B cell (primary cell): ENCODE results near the gene TANGO6. TPM values are rescaled to one million over a fixed set of nuclear protein-coding genes. Genes with fewer than 3 reads are reported as not detected.

Source experiments
- ATAC-seq: fragments of 200-7000 bp; cut with Tn5 transposase; one replicate; pipeline ENCODE4 v1.10.0; 2021; ENCODE audit warnings: low read depth, mild to moderate bottlenecking, moderate number of reproducible peaks, moderate library complexity
- CTCF ChIA-PET: fragments of 350-600 bp; sonication (Branson Sonifier 250); formaldehyde crosslinking; loops from one replicate; lab custom pipeline; 2021; ENCODE audit warnings: antibody characterized with exemption, inconsistent platforms; lab: Charles Lee
- POLR2A ChIA-PET: fragments of 350-600 bp; sonication (Branson Sonifier 250); formaldehyde crosslinking; loops from one replicate; lab custom pipeline; 2021; ENCODE audit warnings: antibody characterized with exemption; lab: Charles Lee
- DNase-seq: peaks from one replicate; pipeline ENCODE4 v3.0.0; 2013
- H2AFZ ChIP-seq: 2 replicates; pipeline ENCODE4 v1.6.1; 2012; ENCODE audit warnings: mild to moderate bottlenecking, low read depth, low read length; ENCODE audit not compliant: insufficient read depth, poor library complexity, severe bottlenecking
- H3K27ac ChIP-seq, 2 donors: 1 replicate in 1 of 2; 2 replicates in 1 of 2; pipeline ENCODE4 v1.5.1; 2012 to 2013; ENCODE audit warnings: low read length in 2 of 2, mild to moderate bottlenecking in 2 of 2, moderate library complexity in 1 of 2
- H3K27me3 ChIP-seq, 4 experiments: fragments of 200-600 bp in 1 of 4; sonication (generic) in 1 of 4; replicated peaks in 1 of 4; 1 replicate in 2 of 4; 2 replicates in 2 of 4; pipeline versions ENCODE4 v1.6.1 to v1.7.0; 2013 to 2016; ENCODE audit warnings: low read length in 3 of 4, mild to moderate bottlenecking in 2 of 4, mixed read lengths in 1 of 4, moderate library complexity in 1 of 4; ENCODE audit not compliant: insufficient read depth in 4 of 4, control insufficient read depth in 3 of 4; ENCODE audit errors: control extremely low read depth in 1 of 4
- H3K36me3 ChIP-seq, 2 experiments: replicated peaks in 1 of 2; 1 replicate in 1 of 2; 2 replicates in 1 of 2; pipeline versions ENCODE4 v1.6.1 to v1.7.1; 2013; ENCODE audit warnings: low read length in 1 of 2; ENCODE audit not compliant: insufficient read depth in 2 of 2, control insufficient read depth in 1 of 2; ENCODE audit errors: control extremely low read depth in 1 of 2, extremely low read depth in 1 of 2
- H3K4me1 ChIP-seq, 2 donors: fragments of 200-600 bp in 1 of 2; sonication (generic) in 1 of 2; 1 replicate in 1 of 2; 2 replicates in 1 of 2; pipeline versions ENCODE4 v1.5.1 to v1.6.1; 2013 to 2017; ENCODE audit warnings: low read length in 2 of 2; ENCODE audit not compliant: control insufficient read depth in 2 of 2, insufficient read depth in 2 of 2
- H3K4me2 ChIP-seq: replicated peaks from 2 replicates; pipeline ENCODE3; 2012; ENCODE audit warnings: mild to moderate bottlenecking, low read depth, low read length; ENCODE audit not compliant: poor library complexity, severe bottlenecking
- H3K4me3 ChIP-seq, 5 experiments: fragments of 200-600 bp in 1 of 5; sonication (generic) in 1 of 5; 1 replicate in 3 of 5; 2 replicates in 2 of 5; pipeline versions ENCODE4 v1.5.1 to v1.7.0; 2011 to 2016; ENCODE audit warnings: low read length in 4 of 5, mild to moderate bottlenecking in 4 of 5, low read depth in 2 of 5, control low read depth in 1 of 5, moderate library complexity in 1 of 5; ENCODE audit not compliant: insufficient read depth in 1 of 5; ENCODE audit errors: control extremely low read depth in 1 of 5, extremely low read depth in 1 of 5
- H3K79me2 ChIP-seq: fragments of 200-600 bp; sonication (generic); one replicate; pipeline ENCODE4 v1.6.0; 2016; ENCODE audit warnings: low read length; ENCODE audit not compliant: control insufficient read depth, insufficient read depth
- H3K9ac ChIP-seq: fragments of 200-600 bp; sonication (generic); 2 replicates; pipeline ENCODE4 v1.6.1; 2017; ENCODE audit warnings: mild to moderate bottlenecking, low read length, moderate library complexity
- H3K9me3 ChIP-seq, 3 donors: one replicate each; pipeline versions ENCODE4 v1.6.1 to v1.7.1; 2013; ENCODE audit warnings: low read length in 2 of 3; ENCODE audit not compliant: control insufficient read depth in 2 of 3, insufficient read depth in 1 of 3; ENCODE audit errors: control extremely low read depth in 1 of 3
- H4K20me1 ChIP-seq: 2 replicates; pipeline ENCODE4 v1.6.0; 2012; ENCODE audit warnings: mild to moderate bottlenecking, low read length; ENCODE audit not compliant: insufficient read depth, control insufficient read depth, poor library complexity, severe bottlenecking
- H3K27ac Mint-ChIP-seq: one replicate; pipeline ENCODE4 v1.8.0; 2021; ENCODE audit warnings: mixed read lengths
- H3K27me3 Mint-ChIP-seq: one replicate; pipeline ENCODE4 v1.8.0; 2021; ENCODE audit warnings: mixed read lengths
- H3K4me1 Mint-ChIP-seq: one replicate; pipeline ENCODE4 v1.8.0; 2021; ENCODE audit warnings: mixed read lengths
- H3K4me3 Mint-ChIP-seq: one replicate; pipeline ENCODE4 v1.8.0; 2021; ENCODE audit warnings: mixed read lengths
- H3K9me3 Mint-ChIP-seq: one replicate; pipeline ENCODE4 v1.8.0; 2022; ENCODE audit warnings: mixed read lengths; ENCODE audit not compliant: insufficient read depth
- EZH2 ChIP-seq: IDR thresholded peaks from 2 replicates; pipeline ENCODE4 v1.6.1; 2012; ENCODE audit warnings: borderline replicate concordance, low read depth, mild to moderate bottlenecking, moderate library complexity, low read length; ENCODE audit not compliant: insufficient read depth, poor library complexity, severe bottlenecking
- WGBS: methylation state at CpG from one replicate; pipeline ENCODE4 v1.1.5; 2013; ENCODE audit warnings: missing lambda C conversion rate; ENCODE audit not compliant: insufficient coverage; 5-methylcytosine and 5-hydroxymethylcytosine counted together
- intact Hi-C: fragments of 100-400 bp; cut with micrococcal nuclease; formaldehyde crosslinking; loops from one replicate; pipeline ENCODE4 v1.10.0; 2022
- polyA plus RNA-seq: library from polyadenylated mRNA; depleted of rRNA; stranded (reverse); fragments of >200 nt; gene quantifications from 2 replicates; pipeline ENCODE4 v1.2.3, GENCODE V29; 2012
- total RNA-seq, 2 donors: library from RNA; stranded (reverse); fragments of 120-200 nt in 1 of 2; gene quantifications; 1 replicate in 1 of 2; 2 replicates in 1 of 2; pipeline versions ENCODE4 v1.2.3 to v1.2.4, GENCODE V29; 2013 to 2022
- TF ChIP-seq, protein P1 (sequence below): fragments of 200-600 bp; IDR thresholded peaks from one replicate; pipeline ENCODE4 v1.8.0; 2022; ENCODE audit warnings: antibody characterized with exemption, mild to moderate bottlenecking

The TANGO6 gene
- total and polyA plus RNA-seq, 2 donors (not counting 1 experiment from before 2014, with no cell fraction given) = 8.0 to 42.8 TPM

DNA sequence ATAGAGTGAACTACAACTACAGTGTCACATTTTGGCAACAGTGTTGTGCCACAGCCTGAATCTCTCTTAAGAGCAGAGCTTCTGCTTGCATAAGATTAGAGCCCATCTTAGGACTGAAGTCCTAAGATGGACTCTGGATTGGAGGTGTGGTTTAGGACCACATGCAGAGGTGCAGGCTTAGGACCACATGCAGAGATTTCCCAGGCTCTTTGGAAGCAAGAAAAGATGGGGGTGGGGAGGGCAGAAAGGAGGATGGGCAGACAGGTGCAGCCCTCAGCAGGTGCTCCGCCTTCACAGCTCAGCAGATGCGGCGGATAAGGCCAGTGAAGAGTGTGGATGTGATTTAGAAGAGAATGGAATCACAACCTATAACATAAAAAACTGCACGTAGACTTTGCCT is 128.7 kb downstream of the TANGO6 start:
- H3K79me2 ChIP-seq = no peaks in the 10 kb centered on the region
- peaks cover 4 to 18% of the 10 kb centered on the region in 2 experiments for H3K36me3 ChIP-seq
- ATAC-seq (no peak), DNase-seq (no peak)
- no peak overlapping the region for H3K4me2 ChIP-seq
- ChIA-PET POLR2A (no interaction called here), CTCF (no interaction called here)
- H3K27me3 ChIP-seq = no peaks in the 10 kb centered on the region
- H3K4me1 ChIP-seq = no peaks in the 10 kb centered on the region
- H2AFZ ChIP-seq = no peak overlapping the region
- no peak overlapping the region for H3K27ac Mint-ChIP-seq
- no peaks in the 10 kb centered on the region for H3K9me3 Mint-ChIP-seq
- H3K4me3 Mint-ChIP-seq = no peak overlapping the region
- H3K27ac ChIP-seq = no peak overlapping the region
- H3K27me3 Mint-ChIP-seq = no peaks in the 10 kb centered on the region
- WGBS = no CpG with 5 or more reads among the region's 4 CpGs
- no peak for TF ChIP-seq EZH2
- H3K9me3 ChIP-seq = no peaks in the 10 kb centered on the region
- H4K20me1 ChIP-seq = no peaks in the 10 kb centered on the region
- no peak overlapping the region for H3K9ac ChIP-seq
- H3K4me1 Mint-ChIP-seq = no peaks in the 10 kb centered on the region
- H3K4me3 ChIP-seq = no peak overlapping the region
- intact Hi-C loops = no loop called here

DNA sequence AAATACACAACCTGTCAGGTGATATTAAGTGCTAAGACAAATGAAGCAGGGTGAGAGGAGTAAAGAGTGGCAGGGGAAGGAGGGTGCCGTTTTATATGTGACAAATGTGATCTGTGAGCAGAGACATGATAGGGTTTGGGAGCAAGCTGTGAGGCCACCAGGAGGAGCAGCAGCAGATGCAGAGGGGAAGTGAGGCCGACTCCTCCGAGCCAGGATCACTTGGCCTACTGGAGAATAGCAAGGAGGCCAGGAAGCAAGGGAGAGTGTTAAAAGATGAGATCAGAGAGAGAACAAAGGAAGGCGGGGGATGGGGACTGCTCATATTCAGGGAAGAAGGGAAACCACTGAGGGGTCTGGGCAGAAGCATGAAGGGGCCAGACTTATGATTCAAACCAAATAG is 129.4 kb downstream of the TANGO6 start:
- CTCF ChIA-PET = no interaction called here
- H2AFZ ChIP-seq = no peak overlapping the region
- TF ChIP-seq, protein P1, sequence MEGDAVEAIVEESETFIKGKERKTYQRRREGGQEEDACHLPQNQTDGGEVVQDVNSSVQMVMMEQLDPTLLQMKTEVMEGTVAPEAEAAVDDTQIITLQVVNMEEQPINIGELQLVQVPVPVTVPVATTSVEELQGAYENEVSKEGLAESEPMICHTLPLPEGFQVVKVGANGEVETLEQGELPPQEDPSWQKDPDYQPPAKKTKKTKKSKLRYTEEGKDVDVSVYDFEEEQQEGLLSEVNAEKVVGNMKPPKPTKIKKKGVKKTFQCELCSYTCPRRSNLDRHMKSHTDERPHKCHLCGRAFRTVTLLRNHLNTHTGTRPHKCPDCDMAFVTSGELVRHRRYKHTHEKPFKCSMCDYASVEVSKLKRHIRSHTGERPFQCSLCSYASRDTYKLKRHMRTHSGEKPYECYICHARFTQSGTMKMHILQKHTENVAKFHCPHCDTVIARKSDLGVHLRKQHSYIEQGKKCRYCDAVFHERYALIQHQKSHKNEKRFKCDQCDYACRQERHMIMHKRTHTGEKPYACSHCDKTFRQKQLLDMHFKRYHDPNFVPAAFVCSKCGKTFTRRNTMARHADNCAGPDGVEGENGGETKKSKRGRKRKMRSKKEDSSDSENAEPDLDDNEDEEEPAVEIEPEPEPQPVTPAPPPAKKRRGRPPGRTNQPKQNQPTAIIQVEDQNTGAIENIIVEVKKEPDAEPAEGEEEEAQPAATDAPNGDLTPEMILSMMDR = no peak
- no peak for TF ChIP-seq EZH2

More for the DNA sequence above, 129.4 kb downstream of the TANGO6 start:
- intact Hi-C loops = no loop called here
- 100% methylated on average over 3 of the region's 4 CpGs for WGBS
- H3K27ac ChIP-seq = no peak overlapping the region
- H3K9ac ChIP-seq = no peak overlapping the region
- no peak for ATAC-seq
- no peaks in the 10 kb centered on the region for H3K27me3 Mint-ChIP-seq
- H3K4me3 ChIP-seq = no peak overlapping the region
- no peaks in the 10 kb centered on the region for H3K9me3 ChIP-seq
- no peaks in the 10 kb centered on the region for H4K20me1 ChIP-seq
- no peaks in the 10 kb centered on the region for H3K4me1 Mint-ChIP-seq
- no peaks in the 10 kb centered on the region for H3K27me3 ChIP-seq
- H3K9me3 Mint-ChIP-seq = no peaks in the 10 kb centered on the region
- peaks cover 4 to 18% of the 10 kb centered on the region in 2 experiments for H3K36me3 ChIP-seq
- DNase-seq = no peak
- H3K4me3 Mint-ChIP-seq = no peak overlapping the region
- H3K79me2 ChIP-seq = no peaks in the 10 kb centered on the region
- no peaks in the 10 kb centered on the region for H3K4me1 ChIP-seq
- POLR2A ChIA-PET = no interaction called here
- no peak overlapping the region for H3K4me2 ChIP-seq
- no peak overlapping the region for H3K27ac Mint-ChIP-seq
